Measurements from ENCODE around the gene SH3BGRL. TPM values are rescaled to one million over a fixed set of nuclear protein-coding genes. Genes with fewer than 3 reads are reported as not detected.

SH3BGRL gene
- total RNA-seq, 1 experiment from 2014 or later: 32.4 TPM

GRCh38 chrX:81301877-81302276, 100.0 kb downstream of the SH3BGRL start:
- no TSS peak for BruUV-seq (replicated peaks)
- no peak for DNase-seq (ENCODE audit: low read depth, low spot score)
- Histone ChIP-seq H4K20me1 (ENCODE audit: insufficient read depth) (no peaks in the 10 kb centered on the region), H3K36me3 (ENCODE audit: control insufficient read depth in 1 of 2, insufficient read depth in 2 of 2, low read length in 2 of 2) (no peaks in the 10 kb centered on the region), H3K9ac (ENCODE audit: low read length) (no peak overlapping the region), H3K79me2 (ENCODE audit: insufficient read depth, low read length) (no peaks in the 10 kb centered on the region), H3K9me3 (ENCODE audit: control insufficient read depth in 1 of 2, insufficient read depth in 1 of 2, low read depth in 1 of 2, low read length in 2 of 2) (no peaks in the 10 kb centered on the region), H3K4me3 (replicated peaks in 1 of 2; ENCODE audit: low read depth in 1 of 2, low read length in 2 of 2) (no peak overlapping the region), H3K9me2 (ENCODE audit: insufficient read depth) (no peaks in the 10 kb centered on the region), H3K27me3 (ENCODE audit: insufficient read depth, low read length) (no peaks in the 10 kb centered on the region), H3K4me1 (ENCODE audit: control insufficient read depth in 1 of 2, insufficient read depth in 2 of 2, low read length in 2 of 2) (0 out of 4 replicates have a peak, but pooled peaks cover 0 to 2% of the 10 kb centered on the region in 2 experiments), H3K4me2 (ENCODE audit: low read length) (no peak overlapping the region), H2AFZ (ENCODE audit: low read depth, low read length, poor library complexity, severe bottlenecking) (no peak overlapping the region), H3K27ac (ENCODE audit: low read depth, low read length) (no peak overlapping the region)
- ChIA-PET POLR2A (no interaction called here), RAD21 (ENCODE audit: low non-redundant PET in 1 of 2, low total read pairs in 2 of 2, uncharacterized antibody in 2 of 2, unreplicated experiment in 2 of 2) (no interaction called here), CTCF (no interaction called here)
- no peak for ATAC-seq
- intact Hi-C loops (cut with micrococcal nuclease): no loop called here
- TF ChIP-seq POLR2A (IDR thresholded peaks at IDR 0.05; ENCODE audit: borderline replicate concordance, extremely low read depth, insufficient read depth, insufficient read length) (no peak), ZFX (IDR thresholded peaks at IDR 0.05) (no peak), REST (IDR thresholded peaks at IDR 0.05; ENCODE audit: low read depth) (no peak), EZH2 (IDR thresholded peaks at IDR 0.05) (no peak), SRF (IDR thresholded peaks at IDR 0.05; ENCODE audit: low read depth) (no peak), TCF7L2 (IDR thresholded peaks at IDR 0.05; ENCODE audit: borderline replicate concordance, extremely low read depth, insufficient read depth, insufficient read length) (no peak), YY1 (IDR thresholded peaks at IDR 0.05; ENCODE audit: extremely low read depth, insufficient replicate concordance, low read depth, low read length) (no peak), JUND (IDR thresholded peaks at IDR 0.05) (no peak), SP1 (IDR thresholded peaks at IDR 0.05; ENCODE audit: low read depth) (no peak), CBX3 (IDR thresholded peaks at IDR 0.05; ENCODE audit: low read depth) (no peak), SIN3A (IDR thresholded peaks at IDR 0.05; ENCODE audit: low read depth) (no peak), EGR1 (IDR thresholded peaks at IDR 0.05; ENCODE audit: low read depth) (no peak)
- TF ChIP-seq, protein P1, sequence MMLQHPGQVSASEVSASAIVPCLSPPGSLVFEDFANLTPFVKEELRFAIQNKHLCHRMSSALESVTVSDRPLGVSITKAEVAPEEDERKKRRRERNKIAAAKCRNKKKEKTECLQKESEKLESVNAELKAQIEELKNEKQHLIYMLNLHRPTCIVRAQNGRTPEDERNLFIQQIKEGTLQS (IDR thresholded peaks at IDR 0.05): no peak
- TF ChIP-seq, protein P2, sequence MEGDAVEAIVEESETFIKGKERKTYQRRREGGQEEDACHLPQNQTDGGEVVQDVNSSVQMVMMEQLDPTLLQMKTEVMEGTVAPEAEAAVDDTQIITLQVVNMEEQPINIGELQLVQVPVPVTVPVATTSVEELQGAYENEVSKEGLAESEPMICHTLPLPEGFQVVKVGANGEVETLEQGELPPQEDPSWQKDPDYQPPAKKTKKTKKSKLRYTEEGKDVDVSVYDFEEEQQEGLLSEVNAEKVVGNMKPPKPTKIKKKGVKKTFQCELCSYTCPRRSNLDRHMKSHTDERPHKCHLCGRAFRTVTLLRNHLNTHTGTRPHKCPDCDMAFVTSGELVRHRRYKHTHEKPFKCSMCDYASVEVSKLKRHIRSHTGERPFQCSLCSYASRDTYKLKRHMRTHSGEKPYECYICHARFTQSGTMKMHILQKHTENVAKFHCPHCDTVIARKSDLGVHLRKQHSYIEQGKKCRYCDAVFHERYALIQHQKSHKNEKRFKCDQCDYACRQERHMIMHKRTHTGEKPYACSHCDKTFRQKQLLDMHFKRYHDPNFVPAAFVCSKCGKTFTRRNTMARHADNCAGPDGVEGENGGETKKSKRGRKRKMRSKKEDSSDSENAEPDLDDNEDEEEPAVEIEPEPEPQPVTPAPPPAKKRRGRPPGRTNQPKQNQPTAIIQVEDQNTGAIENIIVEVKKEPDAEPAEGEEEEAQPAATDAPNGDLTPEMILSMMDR (IDR thresholded peaks at IDR 0.05 in 2 of 3, conservative IDR thresholded peaks at IDR 0.05 in 1 of 3; ENCODE audit: borderline replicate concordance in 1 of 3, insufficient read depth in 1 of 3, low read depth in 2 of 3, low read length in 2 of 3): no peak
- TF ChIP-seq, protein P3, sequence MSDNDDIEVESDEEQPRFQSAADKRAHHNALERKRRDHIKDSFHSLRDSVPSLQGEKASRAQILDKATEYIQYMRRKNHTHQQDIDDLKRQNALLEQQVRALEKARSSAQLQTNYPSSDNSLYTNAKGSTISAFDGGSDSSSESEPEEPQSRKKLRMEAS (IDR thresholded peaks at IDR 0.05): no peak
